Embryonic facial prominence (tissue), 1 donor: ENCODE data around the gene CMIP.
A peak's percentile ranks its signal among the peaks of the same experiment; 100 is the strongest.
"Not testable (repeated sequence)": the region's sequence is repeated elsewhere in the genome, so short reads cannot be mapped to it uniquely, and the experiment has no call there.

Source experiments
- DNase-seq: peaks from one replicate; pipeline ENCODE4 v3.0.0-alpha.2; 2016; ENCODE audit errors: extremely low spot score

The CMIP gene

GRCh38 chr16:81517629-81518438, 73.2 kb downstream of the CMIP start:
- DNase-seq = no peak

GRCh38 chr16:81518439-81518757, 73.8 kb downstream of the CMIP start:
- DNase-seq = no peak

- DNase-seq = no peak
These were observed 74.9 kb downstream of the CMIP start for GRCh38 chr16:81519301-81520150.

- no peak for DNase-seq
These were observed 75.5 kb downstream of the CMIP start for GRCh38 chr16:81520151-81520470.

- no peak for DNase-seq
These were observed 76.0 kb downstream of the CMIP start for GRCh38 chr16:81520560-81521135.

- no peak for DNase-seq
These were observed 76.6 kb downstream of the CMIP start for GRCh38 chr16:81521141-81521626.

- no peak for DNase-seq
These were observed 77.6 kb downstream of the CMIP start for GRCh38 chr16:81522108-81522701.

GRCh38 chr16:81522851-81523250, 78.2 kb downstream of the CMIP start:
- DNase-seq = not testable (repeated sequence)

- no peak for DNase-seq
These were observed 78.9 kb downstream of the CMIP start for GRCh38 chr16:81523387-81524115.

GRCh38 chr16:81524382-81524781, 79.8 kb downstream of the CMIP start:
- DNase-seq = no peak

GRCh38 chr16:81524885-81525284, 80.3 kb downstream of the CMIP start:
- not testable (repeated sequence) for DNase-seq

- no peak for DNase-seq
These were observed 81.6 kb downstream of the CMIP start for GRCh38 chr16:81526199-81526598.

- DNase-seq = peak; percentile 70
These were observed 82.3 kb downstream of the CMIP start for GRCh38 chr16:81526935-81527334.

- no peak for DNase-seq
These were observed 83.0 kb downstream of the CMIP start for GRCh38 chr16:81527477-81528178.

- DNase-seq = no peak
These were observed 83.6 kb downstream of the CMIP start for GRCh38 chr16:81528256-81528655.

- DNase-seq = no peak
These were observed 85.7 kb downstream of the CMIP start for GRCh38 chr16:81530296-81530721.

- no peak for DNase-seq
These were observed 86.2 kb downstream of the CMIP start for GRCh38 chr16:81530814-81531213.

- DNase-seq = no peak
These were observed 86.8 kb downstream of the CMIP start for GRCh38 chr16:81531419-81531821.

GRCh38 chr16:81532491-81533174, 88.0 kb downstream of the CMIP start:
- no peak for DNase-seq

GRCh38 chr16:81533175-81533507, 88.5 kb downstream of the CMIP start:
- DNase-seq = no peak
